ENCODE measurements around the gene SSUH2. TPM values are rescaled to one million over a fixed set of nuclear protein-coding genes. Genes with fewer than 3 reads are reported as not detected.

SSUH2 gene
- total RNA-seq, 1 donor = not detected

- H3K4me1 ChIP-seq (ENCODE audit: insufficient read depth, low read length) = peaks cover 12% of the 10 kb centered on the region
- H3K27me3 ChIP-seq (ENCODE audit: insufficient read depth, low read length) = peaks cover 2% of the 10 kb centered on the region
- H3K4me2 ChIP-seq (ENCODE audit: insufficient read depth, low read length) = no peak overlapping the region
- H2AFZ ChIP-seq (ENCODE audit: low read length) = no peak overlapping the region
- no peak overlapping the region for H3K4me3 ChIP-seq (ENCODE audit: insufficient read depth, low read length)
- H3K9me3 ChIP-seq (ENCODE audit: low read depth, low read length) = no peaks in the 10 kb centered on the region
- DNase-seq (ENCODE audit: insufficient read length, low spot score, missing footprints) = peak; percentile 78
- H3K27ac ChIP-seq (ENCODE audit: low read depth, low read length) = no peak overlapping the region
- H3K79me2 ChIP-seq (ENCODE audit: insufficient read depth, low read length) = no peaks in the 10 kb centered on the region
- H3K36me3 ChIP-seq (ENCODE audit: insufficient read depth, low read length) = no peaks in the 10 kb centered on the region
- no peaks in the 10 kb centered on the region for H4K20me1 ChIP-seq (ENCODE audit: insufficient read depth, low read length)
- no peak for TF ChIP-seq CTCF (IDR thresholded peaks at IDR 0.05; ENCODE audit: extremely low read depth, low read depth, low read length)
These were observed 12.0 kb downstream of the SSUH2 start for GRCh38 chr3:8632402-8633237.

GRCh38 chr3:8631661-8632060 is 12.9 kb downstream of the SSUH2 start:
- Histone ChIP-seq H3K79me2 (ENCODE audit: insufficient read depth, low read length) (no peaks in the 10 kb centered on the region), H3K4me3 (ENCODE audit: insufficient read depth, low read length) (no peak overlapping the region), H3K4me1 (ENCODE audit: insufficient read depth, low read length) (peaks cover 12% of the 10 kb centered on the region), H4K20me1 (ENCODE audit: insufficient read depth, low read length) (no peaks in the 10 kb centered on the region), H3K27ac (ENCODE audit: low read depth, low read length) (no peak overlapping the region), H3K9me3 (ENCODE audit: low read depth, low read length) (no peaks in the 10 kb centered on the region), H3K4me2 (ENCODE audit: insufficient read depth, low read length) (no peak overlapping the region), H2AFZ (ENCODE audit: low read length) (no peak overlapping the region), H3K27me3 (ENCODE audit: insufficient read depth, low read length) (no peaks in the 10 kb centered on the region), H3K36me3 (ENCODE audit: insufficient read depth, low read length) (no peaks in the 10 kb centered on the region)
- DNase-seq (ENCODE audit: insufficient read length, low spot score, missing footprints) = no peak
- no peak for TF ChIP-seq CTCF (IDR thresholded peaks at IDR 0.05; ENCODE audit: extremely low read depth, low read depth, low read length)

GRCh38 chr3:8629151-8630021 is 15.2 kb downstream of the SSUH2 start:
- no peaks in the 10 kb centered on the region for H3K27me3 ChIP-seq (ENCODE audit: insufficient read depth, low read length)
- H3K4me2 ChIP-seq (ENCODE audit: insufficient read depth, low read length) = peak overlapping the region; percentile 28
- H3K4me3 ChIP-seq (ENCODE audit: insufficient read depth, low read length) = peak overlapping the region; percentile 22
- peaks cover 21% of the 10 kb centered on the region for H3K4me1 ChIP-seq (ENCODE audit: insufficient read depth, low read length)
- no peaks in the 10 kb centered on the region for H3K79me2 ChIP-seq (ENCODE audit: insufficient read depth, low read length)
- peak; percentile 97 for DNase-seq (ENCODE audit: insufficient read length, low spot score, missing footprints)
- H3K27ac ChIP-seq (ENCODE audit: low read depth, low read length) = peak overlapping the region; percentile 52
- TF ChIP-seq CTCF (IDR thresholded peaks at IDR 0.05; ENCODE audit: extremely low read depth, low read depth, low read length) = no peak
- no peaks in the 10 kb centered on the region for H4K20me1 ChIP-seq (ENCODE audit: insufficient read depth, low read length)
- no peaks in the 10 kb centered on the region for H3K36me3 ChIP-seq (ENCODE audit: insufficient read depth, low read length)
- no peaks in the 10 kb centered on the region for H3K9me3 ChIP-seq (ENCODE audit: low read depth, low read length)
- H2AFZ ChIP-seq (ENCODE audit: low read length) = peak overlapping the region; percentile 5

GRCh38 chr3:8627949-8628348 is 16.6 kb downstream of the SSUH2 start:
- no peak for DNase-seq (ENCODE audit: insufficient read length, low spot score, missing footprints)
- Histone ChIP-seq H3K4me1 (ENCODE audit: insufficient read depth, low read length) (peaks cover 25% of the 10 kb centered on the region), H4K20me1 (ENCODE audit: insufficient read depth, low read length) (no peaks in the 10 kb centered on the region), H3K36me3 (ENCODE audit: insufficient read depth, low read length) (no peaks in the 10 kb centered on the region), H3K27ac (ENCODE audit: low read depth, low read length) (no peak overlapping the region), H3K27me3 (ENCODE audit: insufficient read depth, low read length) (peaks cover 5% of the 10 kb centered on the region), H3K4me2 (ENCODE audit: insufficient read depth, low read length) (no peak overlapping the region), H2AFZ (ENCODE audit: low read length) (no peak overlapping the region), H3K79me2 (ENCODE audit: insufficient read depth, low read length) (no peaks in the 10 kb centered on the region), H3K9me3 (ENCODE audit: low read depth, low read length) (no peaks in the 10 kb centered on the region), H3K4me3 (ENCODE audit: insufficient read depth, low read length) (no peak overlapping the region)
- no peak for TF ChIP-seq CTCF (IDR thresholded peaks at IDR 0.05; ENCODE audit: extremely low read depth, low read depth, low read length)
